CD4-positive, alpha-beta T cell treated with Interleukin-12 subunit alpha and Interleukin-12 subunit beta, for 1 hour (primary cell): ENCODE data around the gene LRP2BP.
A peak's percentile ranks its signal among the peaks of the same experiment; 100 is the strongest.

Experiments used
- DNase-seq: peaks from one replicate; pipeline ENCODE4 v3.0.0-alpha.2; 2020

LRP2BP gene

GRCh38 chr4:185395238-185395955 lies at the start of gene LRP2BP:
Gene LRP2BP (minus strand): TSS chr4:185395924. CDS start chr4:185378186, 17,738 bp downstream.
- DNase-seq, result peak; percentile 33

DNA sequence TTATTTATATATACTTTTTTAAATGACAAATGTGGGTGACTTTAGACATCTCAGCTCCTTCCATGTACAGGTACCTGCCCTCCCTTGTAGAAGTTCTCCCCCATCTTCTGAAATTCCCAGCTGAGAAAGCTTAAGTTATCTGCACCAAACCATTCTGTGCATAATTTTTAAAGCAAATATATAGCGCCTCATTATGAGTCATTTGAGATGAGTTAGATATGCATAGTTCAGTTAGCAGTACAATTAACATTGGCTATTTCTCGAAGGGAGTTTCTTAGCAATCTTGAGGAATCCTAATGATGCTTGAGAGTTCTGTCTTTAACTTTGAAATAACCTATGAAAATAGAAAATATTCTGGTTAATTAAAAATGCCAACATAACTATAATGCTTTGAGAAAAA lies 49.5 kb upstream of the LRP2BP start:
- no peak for DNase-seq

DNA sequence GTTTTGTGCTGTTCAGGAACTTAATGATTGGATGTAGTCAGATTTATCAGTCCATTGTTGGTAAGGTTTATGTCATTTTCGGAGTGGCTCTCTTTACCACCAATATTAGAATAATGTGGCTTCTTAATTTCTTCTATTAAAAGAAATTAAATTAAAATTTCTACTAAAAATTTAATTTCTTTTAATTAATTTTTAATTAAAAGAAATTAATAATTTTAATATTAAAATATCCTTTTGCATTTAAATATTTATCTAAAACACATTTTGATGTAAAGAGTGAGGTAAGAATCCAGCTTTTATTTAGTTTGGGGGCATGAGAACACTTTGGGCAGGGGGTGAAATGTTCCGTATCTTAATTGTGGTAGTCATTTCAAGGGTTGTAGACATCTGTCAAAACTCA lies 45.8 kb upstream of the LRP2BP start:
- no peak for DNase-seq

- no peak for DNase-seq
Observed at GRCh38 chr4:185437809-185438208, 42.1 kb upstream of the LRP2BP start.

DNA sequence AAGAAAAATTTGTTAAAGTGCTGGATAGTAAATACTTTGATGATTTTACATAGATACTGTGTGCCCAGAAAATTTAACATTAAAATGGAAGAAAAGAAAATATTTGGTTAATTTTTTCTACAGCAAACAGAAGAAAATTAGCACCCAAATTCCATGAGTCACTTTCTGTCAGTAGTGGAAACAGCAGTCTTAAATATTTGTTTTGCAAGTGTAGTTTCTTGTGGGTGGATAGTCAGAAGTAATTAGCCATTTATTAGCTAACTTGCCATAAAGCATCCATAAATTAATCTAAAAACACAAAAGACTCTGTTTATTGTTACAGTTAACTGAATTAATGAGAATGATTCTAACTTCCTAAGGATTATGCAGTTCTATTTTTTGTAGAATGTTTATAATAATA lies 39.7 kb upstream of the LRP2BP start:
- DNase-seq, result no peak

GRCh38 chr4:185429660-185430059 lies 33.9 kb upstream of the LRP2BP start:
- DNase-seq, result no peak

- DNase-seq, result no peak
Observed at GRCh38 chr4:185426960-185427688, 31.4 kb upstream of the LRP2BP start.

DNA sequence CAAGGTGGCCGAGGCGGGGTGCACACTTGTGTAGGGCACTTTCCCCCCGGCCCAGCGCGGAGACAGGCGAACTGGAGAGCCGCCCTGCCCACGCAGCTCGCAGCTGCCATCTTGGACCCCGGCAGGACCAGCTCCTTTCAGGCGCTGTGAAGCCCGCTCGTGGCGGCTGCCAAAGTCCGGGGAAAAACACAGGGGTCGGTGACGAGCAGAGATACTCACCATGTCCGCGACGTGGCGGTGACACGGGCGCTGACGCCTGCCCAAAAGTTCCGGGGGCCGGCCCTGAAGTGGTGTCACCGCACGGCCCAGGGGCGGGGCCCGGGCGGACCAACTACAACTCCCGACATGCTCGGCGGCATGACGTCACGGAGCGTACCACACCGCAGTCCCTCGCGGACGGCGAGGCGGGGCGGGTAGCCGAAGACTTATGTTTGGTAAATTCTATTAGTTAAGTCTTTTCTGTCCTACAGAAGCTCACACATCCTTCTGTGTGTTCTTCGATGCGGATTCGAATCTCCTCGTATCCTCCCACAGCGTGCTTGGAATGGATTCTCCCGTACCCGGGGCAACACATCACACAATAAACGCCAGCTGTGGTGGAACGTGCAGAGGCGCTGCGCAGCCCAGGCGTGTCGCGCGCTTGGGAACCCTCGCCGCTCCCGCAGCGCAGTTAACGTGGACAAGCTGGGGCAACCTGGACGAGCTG lies 30.1 kb upstream of the LRP2BP start, which contains the start of gene UFSP2:
Gene UFSP2 (minus strand): TSS at position 318 of the 706 bp plus-strand sequence. CDS start 96 bp downstream, at position 222.
- peak; percentile 94 for DNase-seq

DNA sequence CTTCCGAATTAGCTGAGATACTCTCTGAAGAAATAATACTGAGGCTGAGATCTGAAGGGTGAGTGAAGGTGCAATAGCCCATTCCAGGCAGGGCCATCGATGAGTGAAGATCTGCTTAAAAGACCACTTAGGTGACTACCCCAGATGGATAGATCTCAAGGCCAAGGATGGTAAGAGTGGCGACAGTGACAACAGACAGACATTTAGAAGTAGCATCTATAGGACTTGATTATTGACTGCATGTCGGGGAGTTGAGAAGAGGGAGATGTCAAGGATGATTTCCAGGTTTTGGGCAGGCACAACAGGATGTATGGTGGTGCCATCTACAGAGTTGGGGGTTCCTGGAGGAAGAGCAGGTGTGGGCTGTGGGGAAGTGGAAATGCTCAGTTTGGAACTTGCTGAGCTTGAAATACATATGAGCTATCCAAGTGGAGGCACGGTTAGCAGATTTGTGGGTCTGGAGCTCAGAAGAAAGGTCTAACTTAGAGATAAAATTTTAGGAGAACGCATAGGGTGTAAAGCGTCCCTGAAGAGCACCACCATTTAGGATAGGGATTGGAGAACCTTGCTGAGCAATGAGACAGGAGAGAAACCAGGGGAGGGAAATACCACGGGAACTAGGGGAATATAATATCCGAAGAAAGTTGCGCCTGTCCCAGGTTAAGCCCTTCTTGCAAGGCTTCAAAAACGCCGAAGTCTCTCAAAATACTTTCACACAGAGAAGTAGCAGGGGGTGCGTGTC lies 29.4 kb upstream of the LRP2BP start:
- peak; percentile 22 for DNase-seq

DNA sequence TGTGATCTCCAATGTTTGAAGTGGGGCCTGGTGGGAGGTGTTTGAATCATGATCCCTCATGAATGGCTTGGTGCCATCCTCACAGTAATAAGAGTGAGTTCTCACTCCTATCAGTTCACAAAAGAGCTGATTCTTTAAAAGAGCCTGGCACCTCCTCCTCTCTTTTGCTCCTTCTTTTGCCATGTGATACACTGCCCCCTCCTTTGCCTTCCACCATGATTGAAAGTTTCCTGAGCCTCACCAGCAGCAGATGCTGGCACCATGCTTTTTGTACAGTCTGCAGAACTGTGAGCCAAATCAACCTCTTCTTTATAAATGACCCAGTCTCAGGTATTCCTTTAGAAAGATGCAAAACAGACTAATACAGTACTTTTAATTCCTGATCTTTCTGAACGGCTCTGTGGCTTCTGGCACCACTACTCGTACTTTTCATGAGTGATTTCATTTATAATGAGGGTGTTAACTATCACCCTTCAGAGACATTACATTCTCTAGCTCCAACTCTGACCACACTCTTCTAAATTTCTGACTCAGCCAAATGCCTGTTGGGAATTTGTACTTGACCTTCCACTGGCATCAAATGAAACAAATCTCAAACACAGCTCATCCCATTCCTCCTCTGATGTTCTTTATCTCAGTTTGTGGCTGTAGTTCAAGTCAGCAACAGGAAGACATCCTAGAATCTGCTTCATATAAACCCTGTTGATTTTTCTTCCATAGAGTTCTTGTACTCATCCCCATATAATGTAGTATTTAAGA lies 25.8 kb upstream of the LRP2BP start:
- DNase-seq, result no peak

DNA sequence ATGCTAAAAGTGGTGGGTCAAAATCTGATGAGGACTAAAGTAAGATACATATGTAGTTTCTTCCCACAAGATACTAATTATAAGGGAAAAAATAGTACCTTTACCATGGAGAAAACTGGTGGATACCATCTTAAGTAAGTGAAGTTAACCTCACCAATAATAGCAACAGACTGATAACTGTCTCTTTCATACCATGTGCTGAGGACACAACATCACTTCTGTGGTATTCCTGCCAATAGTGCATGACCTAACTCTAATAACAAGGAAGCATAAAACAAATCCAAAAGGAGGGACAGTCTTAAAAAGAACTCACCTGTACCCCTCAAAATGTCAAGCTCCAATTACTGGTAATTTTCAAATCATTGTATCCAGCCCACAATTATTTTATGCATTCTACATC lies 21.2 kb upstream of the LRP2BP start:
- no peak for DNase-seq

- DNase-seq, result no peak
Observed at GRCh38 chr4:185412412-185412811, 16.7 kb upstream of the LRP2BP start.

DNA sequence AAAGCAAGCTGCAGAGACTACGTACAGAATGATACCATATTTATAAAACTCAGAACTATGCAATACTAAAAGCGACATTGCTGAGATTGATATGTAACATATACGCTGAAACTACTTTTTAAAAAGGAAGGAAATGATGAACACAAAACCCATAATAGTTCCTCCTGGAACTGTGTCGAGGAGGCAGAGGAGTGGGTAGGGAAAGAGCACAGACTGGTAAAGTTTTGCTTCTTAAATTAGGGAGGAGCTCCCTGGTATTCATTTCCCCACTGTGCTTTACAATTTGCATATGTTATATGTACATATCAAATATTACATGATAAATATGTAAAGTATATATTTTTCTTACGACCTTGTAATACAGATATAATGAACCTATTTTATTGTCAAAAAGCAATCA lies 16.1 kb upstream of the LRP2BP start:
- no peak for DNase-seq

DNA sequence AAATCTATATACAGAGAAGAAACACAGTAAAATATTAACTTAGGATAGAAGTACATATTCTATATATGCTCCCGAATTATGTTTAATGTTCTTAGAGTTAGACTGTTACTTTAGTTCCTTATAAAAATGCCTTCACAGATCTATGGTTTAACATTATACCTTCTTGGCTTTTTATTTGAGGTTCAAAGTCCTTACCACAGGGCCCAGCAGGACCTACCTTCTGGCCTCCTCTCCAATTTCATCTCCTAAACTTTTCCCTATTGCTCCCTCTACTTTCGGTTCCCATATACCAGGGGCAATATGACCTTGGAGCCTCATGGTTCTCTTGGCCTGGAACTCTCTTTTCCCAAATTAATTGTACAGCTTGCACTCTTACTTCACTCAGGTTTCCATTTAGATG lies 12.7 kb upstream of the LRP2BP start:
- DNase-seq, result no peak

- no peak for DNase-seq
Observed at GRCh38 chr4:185405296-185405999, 9.7 kb upstream of the LRP2BP start.

DNA sequence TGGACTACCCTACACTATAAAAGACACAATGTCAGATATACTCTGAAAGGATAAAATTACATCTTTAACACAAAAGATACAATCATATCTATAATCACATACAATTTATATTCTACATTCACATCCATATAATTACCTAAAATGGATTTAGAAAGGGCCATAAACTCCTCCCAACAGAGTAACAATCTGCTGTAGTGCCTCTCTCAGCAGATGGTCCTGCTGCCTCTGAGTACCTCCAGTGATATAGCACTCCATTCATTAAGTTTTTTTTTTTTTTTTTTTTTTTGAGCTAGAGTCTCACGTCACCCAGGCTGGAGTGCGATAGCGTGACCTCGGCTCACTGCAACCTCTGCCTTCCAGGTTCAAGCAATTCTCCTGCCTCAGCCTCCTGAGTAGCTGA lies 8.3 kb upstream of the LRP2BP start:
- no peak for DNase-seq

- no peak for DNase-seq
Observed at GRCh38 chr4:185399466-185399865, 3.7 kb upstream of the LRP2BP start.

DNA sequence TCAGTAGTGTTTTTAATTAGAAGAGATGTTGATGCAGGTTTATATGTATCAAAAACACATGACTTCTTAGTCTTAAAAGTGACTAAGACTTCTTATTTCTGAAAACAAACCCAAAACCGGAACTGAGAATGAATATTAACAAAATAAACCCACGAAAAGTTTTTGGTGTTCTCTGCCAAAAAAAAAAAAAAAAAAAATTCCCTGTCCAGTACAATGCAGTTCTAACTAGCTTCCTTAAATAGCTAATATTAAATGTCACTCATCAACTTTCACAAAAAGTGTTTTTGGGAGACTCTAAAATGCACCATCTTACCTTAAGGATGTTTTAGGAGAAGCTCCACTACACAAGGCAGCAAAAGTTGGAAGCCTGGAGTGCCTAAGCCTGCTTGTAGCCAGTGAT lies 2.9 kb upstream of the LRP2BP start:
- no peak for DNase-seq

- no peak for DNase-seq
Observed at GRCh38 chr4:185396724-185397385, 1.1 kb upstream of the LRP2BP start, which contains the start of gene ANKRD37. Gene ANKRD37 (plus strand): TSS chr4:185396841. CDS start chr4:185396924, 83 bp downstream.

DNA sequence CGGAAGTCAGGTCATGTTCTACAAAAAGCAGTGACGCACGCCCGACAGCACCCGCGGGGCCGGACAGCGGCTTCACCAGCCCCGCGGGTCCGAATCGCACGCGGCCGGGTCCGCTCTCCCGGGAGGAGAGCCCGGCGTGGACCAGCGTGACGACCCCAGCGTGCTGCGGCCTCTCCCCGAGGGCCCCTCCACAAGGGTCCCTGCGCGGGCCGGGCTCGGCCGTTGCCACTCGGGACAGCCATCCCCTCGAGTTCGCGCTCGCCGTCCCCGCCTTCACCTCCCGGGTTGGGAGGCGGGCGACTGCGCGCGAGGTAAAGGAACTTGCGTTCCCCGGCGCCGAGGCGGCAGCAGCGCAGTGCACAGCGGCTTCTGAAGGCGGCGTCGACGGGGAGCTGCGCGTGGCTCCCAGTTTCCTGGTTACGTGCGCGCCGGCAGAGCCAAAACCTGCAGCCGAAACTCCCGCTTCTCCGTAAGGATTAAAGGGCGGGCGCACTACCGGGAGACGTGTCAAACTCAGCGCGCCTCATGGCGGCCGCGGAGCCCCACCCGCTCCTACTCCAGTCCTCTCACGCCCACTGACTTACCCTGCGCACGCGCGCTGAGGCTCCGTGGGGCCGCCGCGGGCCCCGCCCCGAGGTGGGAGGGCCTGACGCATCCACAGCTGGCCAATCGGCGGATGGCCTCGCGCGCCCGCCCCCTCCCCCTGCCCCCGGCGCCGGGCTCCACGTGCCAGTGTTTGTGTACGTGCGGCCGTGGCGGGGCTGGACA lies 416 bp upstream of the LRP2BP start:
- peak; percentile 97 for DNase-seq
